Thyroid gland (tissue), 4 donors: ENCODE measurements around the gene P2RX7.
"Not testable (repeated sequence)": the region's sequence is repeated elsewhere in the genome, so short reads cannot be mapped to it uniquely, and the experiment has no call there.

Source experiments
- POLR2A ChIP-seq, 2 donors: fragments of 450-650 bp; IDR thresholded peaks; one replicate each; pipeline ENCODE4 v1.6.1; 2017; ENCODE audit warnings: antibody characterized with exemption in 2 of 2, mild to moderate bottlenecking in 2 of 2, moderate library complexity in 1 of 2
- TF ChIP-seq, protein P1 (sequence below), 6 experiments: fragments of 200-600 bp in 3 of 6; fragments of 450-650 bp in 3 of 6; sonication (generic) in 3 of 6; IDR thresholded peaks; one replicate each; pipeline ENCODE4 v1.5.1; 2016 to 2019; ENCODE audit warnings: antibody characterized with exemption in 6 of 6, mild to moderate bottlenecking in 2 of 6, inconsistent platforms in 1 of 6, moderate library complexity in 1 of 6

DNA sequence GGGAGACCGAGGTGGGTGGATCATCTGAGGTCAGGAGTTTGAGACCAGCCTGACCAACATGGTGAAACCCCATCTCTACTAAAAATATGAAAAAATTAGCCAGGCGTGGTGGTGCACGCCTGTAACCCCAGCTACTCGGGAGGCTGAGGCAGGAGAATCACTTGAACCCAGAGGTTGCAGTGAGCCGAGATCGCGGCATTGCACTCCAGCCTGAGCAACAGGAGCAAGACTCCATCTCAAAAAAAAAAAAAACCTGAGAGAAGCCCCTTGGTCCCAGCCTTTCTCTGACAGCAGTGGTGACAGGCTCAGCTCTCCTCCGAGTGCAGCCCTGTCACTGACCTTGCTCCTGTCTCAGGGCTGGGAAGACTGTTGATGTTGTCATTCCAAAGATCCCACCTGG, 94.2 kb downstream of the P2RX7 start:
- TF ChIP-seq, protein P1, sequence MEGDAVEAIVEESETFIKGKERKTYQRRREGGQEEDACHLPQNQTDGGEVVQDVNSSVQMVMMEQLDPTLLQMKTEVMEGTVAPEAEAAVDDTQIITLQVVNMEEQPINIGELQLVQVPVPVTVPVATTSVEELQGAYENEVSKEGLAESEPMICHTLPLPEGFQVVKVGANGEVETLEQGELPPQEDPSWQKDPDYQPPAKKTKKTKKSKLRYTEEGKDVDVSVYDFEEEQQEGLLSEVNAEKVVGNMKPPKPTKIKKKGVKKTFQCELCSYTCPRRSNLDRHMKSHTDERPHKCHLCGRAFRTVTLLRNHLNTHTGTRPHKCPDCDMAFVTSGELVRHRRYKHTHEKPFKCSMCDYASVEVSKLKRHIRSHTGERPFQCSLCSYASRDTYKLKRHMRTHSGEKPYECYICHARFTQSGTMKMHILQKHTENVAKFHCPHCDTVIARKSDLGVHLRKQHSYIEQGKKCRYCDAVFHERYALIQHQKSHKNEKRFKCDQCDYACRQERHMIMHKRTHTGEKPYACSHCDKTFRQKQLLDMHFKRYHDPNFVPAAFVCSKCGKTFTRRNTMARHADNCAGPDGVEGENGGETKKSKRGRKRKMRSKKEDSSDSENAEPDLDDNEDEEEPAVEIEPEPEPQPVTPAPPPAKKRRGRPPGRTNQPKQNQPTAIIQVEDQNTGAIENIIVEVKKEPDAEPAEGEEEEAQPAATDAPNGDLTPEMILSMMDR (IDR thresholded peaks at IDR 0.05): not testable (repeated sequence)
- TF ChIP-seq POLR2A (IDR thresholded peaks at IDR 0.05): not testable (repeated sequence)
